ENCODE data around the gene CLPSL2.
A peak's percentile ranks its signal among the peaks of the same experiment; 100 is the strongest.

The CLPSL2 gene

DNA sequence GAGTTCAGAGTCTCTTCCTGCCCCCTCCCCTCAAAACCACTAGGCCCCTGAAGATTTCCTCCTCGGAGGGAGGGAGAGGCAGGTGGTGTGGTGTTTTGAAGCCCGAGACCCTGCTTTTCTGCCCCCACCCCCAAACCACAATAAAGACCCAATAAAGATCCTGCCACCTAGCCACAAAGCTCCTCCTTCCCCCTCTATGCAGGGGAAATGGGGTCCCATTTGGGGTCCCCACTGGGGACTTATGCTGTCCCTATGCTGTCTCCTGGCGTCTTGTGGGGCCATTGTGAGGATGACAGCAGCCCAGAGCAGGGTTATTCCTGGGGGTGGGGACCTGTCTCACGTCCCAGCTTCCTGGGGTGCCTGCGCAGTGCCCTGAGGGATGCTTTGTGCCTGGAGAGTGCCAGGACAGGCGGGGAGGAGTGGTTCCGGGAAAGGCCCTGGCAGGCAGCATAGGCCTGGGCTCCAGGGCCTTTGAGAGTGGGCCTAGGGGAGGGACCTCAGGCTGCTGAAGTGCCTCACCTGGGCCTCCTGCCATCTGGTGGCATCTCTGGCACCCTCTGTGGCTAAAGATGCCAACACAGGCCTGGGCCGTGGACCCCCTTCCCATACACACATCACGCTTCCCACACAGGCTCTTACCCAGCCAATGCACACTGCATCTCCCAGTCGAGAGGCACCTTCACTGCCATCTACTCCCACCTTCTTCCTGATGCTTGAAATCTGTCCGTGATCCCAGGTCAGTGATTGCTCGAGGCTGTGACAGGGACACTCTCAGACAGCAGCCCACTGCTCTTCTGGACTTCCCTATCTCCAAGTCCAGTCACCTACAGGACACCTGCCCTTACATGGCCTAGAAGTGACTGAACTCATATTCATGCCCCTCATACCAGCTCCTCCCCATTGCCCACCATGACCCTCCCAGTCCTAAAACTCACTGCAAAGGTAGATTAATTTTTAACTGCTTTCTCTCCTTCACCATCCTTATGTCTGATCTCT is 47.4 kb upstream of the CLPSL2 start:
- H3K4me1 ChIP-seq (ENCODE audit: insufficient read depth, low read length), result peaks cover 73% of the 10 kb centered on the region
- no peaks in the 10 kb centered on the region for H3K9me3 ChIP-seq (ENCODE audit: insufficient read depth, low read length, severe bottlenecking)
- H3K27ac ChIP-seq (ENCODE audit: low read length), result peak overlapping the region; percentile 75
- ATAC-seq (ENCODE audit: insufficient read depth, low read depth) (peak; percentile 20), DNase-seq (peak; percentile 87)
- H2AFZ ChIP-seq (ENCODE audit: low read depth, low read length), result no peak overlapping the region
- peak overlapping the region in 1 of 2 experiments; percentile 49; a peak in 2 of 4 replicates for H3K4me3 ChIP-seq (ENCODE audit: low read depth in 1 of 2, low read length in 2 of 2)
- peak overlapping the region; percentile 40 for H3K9ac ChIP-seq (ENCODE audit: low read depth, low read length)
- H3K79me2 ChIP-seq (ENCODE audit: insufficient read depth, low read length), result no peaks in the 10 kb centered on the region
- peak overlapping the region; percentile 96 for H3K4me2 ChIP-seq (ENCODE audit: insufficient read depth, low read length)
- no peaks in the 10 kb centered on the region for H3K36me3 ChIP-seq (ENCODE audit: insufficient read depth, low read length)
- TF ChIP-seq CTCF (IDR thresholded peaks at IDR 0.05; ENCODE audit: borderline replicate concordance, extremely low read depth, low read length, poor library complexity, severe bottlenecking) (peak; percentile 49), EZH2 (IDR thresholded peaks at IDR 0.05; ENCODE audit: borderline replicate concordance, low read depth, low read length, severe bottlenecking) (no peak)
- peaks cover 30% of the 10 kb centered on the region for H3K27me3 ChIP-seq (ENCODE audit: insufficient read depth, low read length, poor library complexity)
- H4K20me1 ChIP-seq (ENCODE audit: insufficient read depth, low read length), result peaks cover 36% of the 10 kb centered on the region

- Histone ChIP-seq H3K4me2 (ENCODE audit: insufficient read depth, low read length) (no peak overlapping the region; the same call in 1 of the 2 replicates), H3K9ac (ENCODE audit: low read depth, low read length) (no peak overlapping the region), H3K36me3 (ENCODE audit: insufficient read depth, low read length) (no peaks in the 10 kb centered on the region), H3K27me3 (ENCODE audit: insufficient read depth, low read length, poor library complexity) (peaks cover 24% of the 10 kb centered on the region), H4K20me1 (ENCODE audit: insufficient read depth, low read length) (peaks cover 36% of the 10 kb centered on the region), H2AFZ (ENCODE audit: low read depth, low read length) (no peak overlapping the region), H3K9me3 (ENCODE audit: insufficient read depth, low read length, severe bottlenecking) (no peaks in the 10 kb centered on the region), H3K27ac (ENCODE audit: low read length) (peak overlapping the region; percentile 52), H3K4me3 (ENCODE audit: low read depth in 1 of 2, low read length in 2 of 2) (no peak overlapping the region), H3K4me1 (ENCODE audit: insufficient read depth, low read length) (peaks cover 73% of the 10 kb centered on the region), H3K79me2 (ENCODE audit: insufficient read depth, low read length) (no peaks in the 10 kb centered on the region)
- DNase-seq (no peak), ATAC-seq (ENCODE audit: insufficient read depth, low read depth) (no peak)
- TF ChIP-seq EZH2 (IDR thresholded peaks at IDR 0.05; ENCODE audit: borderline replicate concordance, low read depth, low read length, severe bottlenecking) (no peak), CTCF (IDR thresholded peaks at IDR 0.05; ENCODE audit: borderline replicate concordance, extremely low read depth, low read length, poor library complexity, severe bottlenecking) (no peak)
Observed at GRCh38 chr6:35729722-35730121, 46.7 kb upstream of the CLPSL2 start.

- ATAC-seq (ENCODE audit: insufficient read depth, low read depth), result no peak
- Histone ChIP-seq H3K27ac (ENCODE audit: low read length) (peak overlapping the region; percentile 18; the same call in 1 of the 2 replicates), H2AFZ (ENCODE audit: low read depth, low read length) (no peak overlapping the region), H3K27me3 (ENCODE audit: insufficient read depth, low read length, poor library complexity) (peaks cover 15% of the 10 kb centered on the region), H3K4me3 (ENCODE audit: low read depth in 1 of 2, low read length in 2 of 2) (peak overlapping the region in 1 of 2 experiments; percentile 64; a peak in 2 of 4 replicates), H3K36me3 (ENCODE audit: insufficient read depth, low read length) (no peaks in the 10 kb centered on the region), H3K79me2 (ENCODE audit: insufficient read depth, low read length) (no peaks in the 10 kb centered on the region), H3K4me2 (ENCODE audit: insufficient read depth, low read length) (peak overlapping the region; percentile 91), H3K4me1 (ENCODE audit: insufficient read depth, low read length) (peaks cover 73% of the 10 kb centered on the region), H4K20me1 (ENCODE audit: insufficient read depth, low read length) (peaks cover 29% of the 10 kb centered on the region), H3K9me3 (ENCODE audit: insufficient read depth, low read length, severe bottlenecking) (no peaks in the 10 kb centered on the region), H3K9ac (ENCODE audit: low read depth, low read length) (no peak overlapping the region)
- TF ChIP-seq EZH2 (IDR thresholded peaks at IDR 0.05; ENCODE audit: borderline replicate concordance, low read depth, low read length, severe bottlenecking) (no peak), CTCF (IDR thresholded peaks at IDR 0.05; ENCODE audit: borderline replicate concordance, extremely low read depth, low read length, poor library complexity, severe bottlenecking) (no peak)
- DNase-seq, result no peak
Observed at GRCh38 chr6:35730745-35731413, 45.5 kb upstream of the CLPSL2 start.

All from DND-41 (cell line).